Spleen (tissue), 11 donors: ENCODE measurements around the gene ID4. TPM values are rescaled to one million over a fixed set of nuclear protein-coding genes. Genes with fewer than 3 reads are reported as not detected.

Experiments used
- DNase-seq: peaks from one replicate; pipeline ENCODE4 v3.0.0-alpha.2; 2020
- H3K27ac ChIP-seq, 8 donors: fragments of 200-600 bp; sonication (generic) in 7 of 8; 1 replicate in 4 of 8; 2 replicates in 4 of 8; pipeline versions ENCODE4 v1.5.0 to v1.8.0; 2016 to 2021; ENCODE audit warnings: inconsistent platforms in 4 of 8, mild to moderate bottlenecking in 4 of 8, moderate library complexity in 1 of 8
- H3K27me3 ChIP-seq, 7 donors: fragments of 200-600 bp; sonication (generic) in 6 of 7; replicated peaks in 1 of 7; 1 replicate in 4 of 7; 2 replicates in 3 of 7; pipeline versions ENCODE4 v1.5.0 to v1.8.0; 2016 to 2021; ENCODE audit warnings: inconsistent platforms in 3 of 7, mild to moderate bottlenecking in 1 of 7
- H3K36me3 ChIP-seq, 6 donors: fragments of 200-600 bp; sonication (generic) in 5 of 6; 1 replicate in 4 of 6; 2 replicates in 2 of 6; pipeline versions ENCODE4 v1.5.0 to v1.8.0; 2016 to 2021; ENCODE audit warnings: inconsistent platforms in 2 of 6
- H3K4me1 ChIP-seq, 6 donors: fragments of 200-600 bp; sonication (generic) in 5 of 6; 1 replicate in 3 of 6; 2 replicates in 3 of 6; pipeline versions ENCODE4 v1.5.0 to v1.8.0; 2016 to 2021; ENCODE audit warnings: inconsistent platforms in 3 of 6
- H3K4me3 ChIP-seq, 8 donors: fragments of 200-600 bp; sonication (generic) in 7 of 8; 1 replicate in 4 of 8; 2 replicates in 4 of 8; pipeline versions ENCODE4 v1.5.0 to v1.8.0; 2016 to 2021; ENCODE audit warnings: inconsistent platforms in 4 of 8, mild to moderate bottlenecking in 4 of 8, moderate library complexity in 2 of 8
- H3K9me3 ChIP-seq, 8 donors: fragments of 200-600 bp; sonication (generic) in 7 of 8; 1 replicate in 4 of 8; 2 replicates in 4 of 8; pipeline versions ENCODE4 v1.5.0 to v1.8.0; 2016 to 2021; ENCODE audit warnings: inconsistent platforms in 4 of 8
- POLR2A ChIP-seq, 3 donors: fragments of 450-650 bp; IDR thresholded peaks; one replicate each; pipeline ENCODE4 v1.5.1; 2017; ENCODE audit warnings: antibody characterized with exemption in 3 of 3, mild to moderate bottlenecking in 1 of 3
- POLR2AphosphoS5 ChIP-seq, 3 donors: sonication (generic); formaldehyde crosslinking; IDR thresholded peaks; one replicate each; pipeline ENCODE4 v1.5.1; 2017; ENCODE audit warnings: antibody characterized with exemption in 3 of 3
- WGBS, 5 donors: extraction: QIAGEN DNeasy Blood & Tissue Kit in 3 of 5; methylation state at CpG; one replicate each; pipeline versions ENCODE4 v1.1.5 to v1.1.7; 2013 to 2018; 5-methylcytosine and 5-hydroxymethylcytosine counted together
- intact Hi-C: fragments of 100-400 bp; cut with DNase I; formaldehyde crosslinking; loops from one replicate; pipeline ENCODE4 v1.15.0; 2023; ENCODE audit warnings: low total_unique reads
- polyA plus RNA-seq, 3 donors: library from polyadenylated mRNA; stranded (reverse); fragments of 200-250 nt; gene quantifications; one replicate each; pipeline ENCODE4 v1.2.1, GENCODE V29; 2013
- total RNA-seq, 7 donors: library from RNA; depleted of rRNA in 3 of 7; stranded (reverse); fragments of >200 nt in 3 of 7; fragmentation: NEBNext Ultra II Directional in 4 of 7; extraction: Animal tissue kit (Norgen Biotek cat#: 25700) in 4 of 7; gene quantifications; one replicate each; pipeline versions ENCODE4 v1.1.0 to v1.2.1, GENCODE V29; 2016 to 2021
- TF ChIP-seq, protein P1 (sequence below), 11 experiments: fragments of 200-600 bp in 7 of 11; fragments of 450-650 bp in 4 of 11; sonication (generic) in 4 of 11; IDR thresholded peaks in 8 of 11; conservative IDR thresholded peaks in 3 of 11; 1 replicate in 7 of 11; 2 replicates in 4 of 11; pipeline versions ENCODE4 v1.4.0 to v1.8.0; 2016 to 2021; ENCODE audit warnings: antibody characterized with exemption in 11 of 11, inconsistent platforms in 4 of 11, mild to moderate bottlenecking in 1 of 11
- donor health status: healthy with polysubstance abuse.
- donor health status: DM: no; HTN: no; CAD: no; lungs with moderate emphysema.
- donor health status: DM: no; HTN: no; CAD: no.
- donor health status: Bipolar disorder and iron deficiency.
- donor health status: healthy.
- donor health status: DM: no; HTN: no; CAD: no.
- donor health status: DM: yes; HTN: yes; CAD: no.

ID4 gene
- total and polyA plus RNA-seq, 10 donors = 7.8 to 29.1 (median 15.7) TPM

DNA sequence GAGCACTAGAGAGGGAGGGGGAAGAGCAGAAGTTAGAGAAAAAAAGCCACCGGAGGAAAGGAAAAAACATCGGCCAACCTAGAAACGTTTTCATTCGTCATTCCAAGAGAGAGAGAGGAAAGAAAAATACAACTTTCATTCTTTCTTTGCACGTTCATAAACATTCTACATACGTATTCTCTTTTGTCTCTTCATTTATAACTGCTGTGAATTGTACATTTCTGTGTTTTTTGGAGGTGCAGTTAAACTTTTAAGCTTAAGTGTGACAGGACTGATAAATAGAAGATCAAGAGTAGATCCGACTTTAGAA, 2.0 kb downstream of the ID4 start:
- no peaks in the 10 kb centered on the region for H3K36me3 ChIP-seq
- no peak for DNase-seq
- TF ChIP-seq POLR2AphosphoS5 (IDR thresholded peaks at IDR 0.05) (no peak), POLR2A (IDR thresholded peaks at IDR 0.05) (no peak)
- TF ChIP-seq, protein P1, sequence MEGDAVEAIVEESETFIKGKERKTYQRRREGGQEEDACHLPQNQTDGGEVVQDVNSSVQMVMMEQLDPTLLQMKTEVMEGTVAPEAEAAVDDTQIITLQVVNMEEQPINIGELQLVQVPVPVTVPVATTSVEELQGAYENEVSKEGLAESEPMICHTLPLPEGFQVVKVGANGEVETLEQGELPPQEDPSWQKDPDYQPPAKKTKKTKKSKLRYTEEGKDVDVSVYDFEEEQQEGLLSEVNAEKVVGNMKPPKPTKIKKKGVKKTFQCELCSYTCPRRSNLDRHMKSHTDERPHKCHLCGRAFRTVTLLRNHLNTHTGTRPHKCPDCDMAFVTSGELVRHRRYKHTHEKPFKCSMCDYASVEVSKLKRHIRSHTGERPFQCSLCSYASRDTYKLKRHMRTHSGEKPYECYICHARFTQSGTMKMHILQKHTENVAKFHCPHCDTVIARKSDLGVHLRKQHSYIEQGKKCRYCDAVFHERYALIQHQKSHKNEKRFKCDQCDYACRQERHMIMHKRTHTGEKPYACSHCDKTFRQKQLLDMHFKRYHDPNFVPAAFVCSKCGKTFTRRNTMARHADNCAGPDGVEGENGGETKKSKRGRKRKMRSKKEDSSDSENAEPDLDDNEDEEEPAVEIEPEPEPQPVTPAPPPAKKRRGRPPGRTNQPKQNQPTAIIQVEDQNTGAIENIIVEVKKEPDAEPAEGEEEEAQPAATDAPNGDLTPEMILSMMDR (IDR thresholded peaks at IDR 0.05 in 8 of 11, conservative IDR thresholded peaks at IDR 0.05 in 3 of 11) = no peak
- H3K4me1 ChIP-seq = peaks cover 0 to 20% (median 14%) of the 10 kb centered on the region in 6 donors
- peaks cover 2 to 91% (median 37%) of the 10 kb centered on the region in 7 donors for H3K27me3 ChIP-seq
- H3K27ac ChIP-seq = peak overlapping the region in 7 of 8 donors; percentile 79 to 86 (median 81)
- WGBS, 5 donors = 3 to 6% (median 4%) methylated on average over 7 of the region's 7 CpGs
- peak overlapping the region; percentile 20 to 68 (median 40) for H3K4me3 ChIP-seq
- intact Hi-C loops = no loop called here
- peaks cover 0 to 11% (median 0%) of the 10 kb centered on the region in 8 donors for H3K9me3 ChIP-seq

DNA sequence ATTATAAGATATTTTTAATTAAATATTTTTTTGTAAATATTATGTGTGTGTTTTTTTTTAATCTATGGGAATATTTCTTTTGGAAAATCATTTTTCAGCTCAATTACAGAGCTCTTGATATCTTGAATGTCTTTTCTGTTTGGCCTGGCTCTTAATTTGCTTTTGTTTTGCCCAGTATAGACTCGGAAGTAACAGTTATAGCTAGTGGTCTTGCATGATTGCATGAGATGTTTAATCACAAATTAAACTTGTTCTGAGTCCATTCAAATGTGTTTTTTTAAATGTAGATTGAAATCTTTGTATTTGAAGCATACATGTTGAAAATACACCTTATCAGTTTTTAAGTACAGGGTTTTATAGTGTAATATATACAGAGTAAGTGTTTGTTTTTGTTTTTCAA, 2.6 kb downstream of the ID4 start:
- H3K27ac ChIP-seq = peak overlapping the region in 6 of 8 donors; percentile 14 to 86 (median 81)
- intact Hi-C loops = no loop called here
- H3K4me3 ChIP-seq = peak overlapping the region in 7 of 8 donors; percentile 3 to 68 (median 41)
- peaks cover 2 to 86% (median 37%) of the 10 kb centered on the region in 7 donors for H3K27me3 ChIP-seq
- H3K36me3 ChIP-seq = no peaks in the 10 kb centered on the region
- no peak for DNase-seq
- WGBS, 5 donors = 40 to 55% (median 49%) methylated on average over 1 of the region's 1 CpG
- H3K4me1 ChIP-seq = peaks cover 0 to 20% (median 14%) of the 10 kb centered on the region in 6 donors
- TF ChIP-seq, protein P1 (IDR thresholded peaks at IDR 0.05 in 8 of 11, conservative IDR thresholded peaks at IDR 0.05 in 3 of 11) = no peak
- TF ChIP-seq POLR2AphosphoS5 (IDR thresholded peaks at IDR 0.05) = no peak
- no peak for TF ChIP-seq POLR2A (IDR thresholded peaks at IDR 0.05)
- H3K9me3 ChIP-seq = peaks cover 0 to 11% (median 0%) of the 10 kb centered on the region in 8 donors

DNA sequence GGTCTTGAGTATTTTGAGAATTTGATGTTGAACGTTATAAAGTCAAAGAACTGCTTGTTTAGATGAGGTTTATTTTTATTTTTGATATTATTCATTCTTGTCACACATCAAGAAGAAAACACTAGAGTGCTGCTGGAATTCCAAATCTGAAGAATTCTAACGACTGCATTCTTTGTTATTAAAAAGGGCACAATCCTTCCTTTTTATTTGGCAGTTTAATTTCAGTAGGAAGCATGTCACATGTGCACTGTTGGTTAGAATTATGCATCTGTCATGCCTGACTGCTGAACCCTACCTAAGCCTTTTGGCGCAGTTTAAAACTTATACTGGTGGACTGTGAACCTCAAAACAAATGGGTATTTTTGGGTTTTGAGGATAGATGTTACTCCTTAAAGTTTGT, 4.0 kb downstream of the ID4 start:
- intact Hi-C loops = no loop called here
- Histone ChIP-seq H3K27ac (peak overlapping the region in 4 of 8 donors; percentile 3 to 81 (median 30)), H3K9me3 (peaks cover 0 to 11% (median 0%) of the 10 kb centered on the region in 8 donors), H3K4me3 (peak overlapping the region in 2 of 8 donors; percentile 42 to 50), H3K27me3 (peaks cover 2 to 72% (median 33%) of the 10 kb centered on the region in 7 donors), H3K36me3 (no peaks in the 10 kb centered on the region), H3K4me1 (peaks cover 0 to 20% (median 14%) of the 10 kb centered on the region in 6 donors)
- 39 to 56% (median 52%) methylated on average over 3 of the region's 3 CpGs for WGBS, 5 donors
- DNase-seq = no peak
- TF ChIP-seq, protein P1 (IDR thresholded peaks at IDR 0.05 in 8 of 11, conservative IDR thresholded peaks at IDR 0.05 in 3 of 11) = no peak
- TF ChIP-seq POLR2AphosphoS5 (IDR thresholded peaks at IDR 0.05) = no peak
- no peak for TF ChIP-seq POLR2A (IDR thresholded peaks at IDR 0.05)

DNA sequence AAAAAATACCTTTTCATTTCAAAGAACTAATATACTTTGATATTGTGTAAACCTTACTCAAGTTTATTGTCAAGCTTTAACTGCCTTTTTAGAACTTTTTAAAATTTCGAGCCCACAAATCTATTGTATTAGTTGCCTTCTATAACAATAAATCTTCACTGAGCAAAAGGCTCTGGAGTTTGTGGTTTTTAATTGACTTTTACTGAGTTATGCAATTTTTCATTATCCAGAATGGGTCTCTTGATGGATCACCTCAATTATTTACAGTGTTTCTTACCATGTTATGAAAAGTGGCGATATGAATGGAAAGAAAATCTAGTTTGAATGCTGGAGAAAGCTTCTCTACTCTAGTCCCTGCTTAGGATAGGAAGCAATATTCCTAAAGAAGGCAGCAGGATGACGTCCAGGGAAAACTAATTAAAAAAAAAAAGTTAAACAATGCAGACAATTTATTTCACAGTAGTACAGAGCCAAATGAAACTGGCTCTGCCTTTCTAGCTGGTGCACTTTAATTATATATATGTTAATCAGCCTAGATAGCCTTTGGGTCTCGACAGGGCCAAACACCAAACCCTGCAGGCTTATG, 5.0 kb downstream of the ID4 start:
- 13 to 33% (median 32%) methylated on average over 4 of the region's 4 CpGs for WGBS, 5 donors
- H3K4me1 ChIP-seq = peaks cover 0 to 20% (median 14%) of the 10 kb centered on the region in 6 donors
- no peak for TF ChIP-seq POLR2AphosphoS5 (IDR thresholded peaks at IDR 0.05)
- TF ChIP-seq, protein P1 (IDR thresholded peaks at IDR 0.05 in 8 of 11, conservative IDR thresholded peaks at IDR 0.05 in 3 of 11) = no peak
- H3K27me3 ChIP-seq = peaks cover 2 to 63% (median 26%) of the 10 kb centered on the region in 7 donors
- H3K4me3 ChIP-seq = no peak overlapping the region
- intact Hi-C loops = no loop called here
- peaks cover 0 to 6% (median 0%) of the 10 kb centered on the region in 8 donors for H3K9me3 ChIP-seq
- H3K36me3 ChIP-seq = no peaks in the 10 kb centered on the region
- H3K27ac ChIP-seq = peak overlapping the region in 3 of 8 donors; percentile 4 to 81 (median 34)
- DNase-seq = no peak
